ENCODE results near the gene PCDH15.

GRCh38 chr10:53978301-53978700 is 822.7 kb downstream of the PCDH15 start:
- TF ChIP-seq, protein P1, sequence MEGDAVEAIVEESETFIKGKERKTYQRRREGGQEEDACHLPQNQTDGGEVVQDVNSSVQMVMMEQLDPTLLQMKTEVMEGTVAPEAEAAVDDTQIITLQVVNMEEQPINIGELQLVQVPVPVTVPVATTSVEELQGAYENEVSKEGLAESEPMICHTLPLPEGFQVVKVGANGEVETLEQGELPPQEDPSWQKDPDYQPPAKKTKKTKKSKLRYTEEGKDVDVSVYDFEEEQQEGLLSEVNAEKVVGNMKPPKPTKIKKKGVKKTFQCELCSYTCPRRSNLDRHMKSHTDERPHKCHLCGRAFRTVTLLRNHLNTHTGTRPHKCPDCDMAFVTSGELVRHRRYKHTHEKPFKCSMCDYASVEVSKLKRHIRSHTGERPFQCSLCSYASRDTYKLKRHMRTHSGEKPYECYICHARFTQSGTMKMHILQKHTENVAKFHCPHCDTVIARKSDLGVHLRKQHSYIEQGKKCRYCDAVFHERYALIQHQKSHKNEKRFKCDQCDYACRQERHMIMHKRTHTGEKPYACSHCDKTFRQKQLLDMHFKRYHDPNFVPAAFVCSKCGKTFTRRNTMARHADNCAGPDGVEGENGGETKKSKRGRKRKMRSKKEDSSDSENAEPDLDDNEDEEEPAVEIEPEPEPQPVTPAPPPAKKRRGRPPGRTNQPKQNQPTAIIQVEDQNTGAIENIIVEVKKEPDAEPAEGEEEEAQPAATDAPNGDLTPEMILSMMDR (conservative IDR thresholded peaks at IDR 0.05; ENCODE audit: low read length), result no peak
- TF ChIP-seq EZH2phosphoT487 (IDR thresholded peaks at IDR 0.05; ENCODE audit: borderline replicate concordance, low read depth, low read length), result no peak

Data from OCI-LY7 (cell line).